ES-I3 (cell line): ENCODE results near the gene BANF1.

Experiments used
- H3K36me3 ChIP-seq: 2 replicates; pipeline ENCODE4 v1.6.1; 2013; ENCODE audit warnings: mild to moderate bottlenecking, low read length, control low read depth, moderate library complexity; ENCODE audit not compliant: insufficient read depth
- H3K4me1 ChIP-seq: 2 replicates; pipeline ENCODE4 v1.6.1; 2013; ENCODE audit warnings: mild to moderate bottlenecking, control low read depth, low read length; ENCODE audit not compliant: insufficient read depth
- H3K9ac ChIP-seq: 2 replicates; pipeline ENCODE4 v1.6.1; 2013; ENCODE audit warnings: low read depth, mild to moderate bottlenecking, low read length, moderate library complexity
- H3K9me3 ChIP-seq: 2 replicates; pipeline ENCODE4 v1.6.1; 2013; ENCODE audit warnings: mild to moderate bottlenecking, low read length, moderate library complexity; ENCODE audit not compliant: control insufficient read depth, insufficient read depth

Gene BANF1

DNA sequence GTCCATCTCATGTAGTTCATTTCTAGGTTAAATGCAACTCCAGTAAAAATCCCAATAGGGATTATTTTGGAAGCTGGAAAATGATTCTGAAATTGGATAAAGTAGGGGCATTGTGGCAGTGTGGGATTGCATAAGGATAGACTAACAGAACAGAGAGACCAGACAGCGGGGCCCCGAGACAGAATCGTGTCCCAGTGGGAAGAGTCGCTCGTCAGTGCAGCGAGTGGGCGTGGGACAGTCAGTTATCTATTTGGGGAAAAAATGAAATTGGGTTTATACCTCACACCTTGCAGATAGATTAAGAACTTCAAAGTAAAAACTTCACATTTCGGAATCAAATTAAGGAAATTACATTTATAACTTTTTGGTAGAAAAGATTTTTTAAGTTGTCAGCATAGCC is 30.2 kb upstream of the BANF1 start:
- H3K9me3 ChIP-seq, result no peaks in the 10 kb centered on the region
- H3K9ac ChIP-seq, result no peak overlapping the region
- H3K36me3 ChIP-seq, result peaks cover 2% of the 10 kb centered on the region; the same call in 1 of the 2 replicates
- no peaks in the 10 kb centered on the region for H3K4me1 ChIP-seq

GRCh38 chr11:65973439-65974110 is 28.7 kb upstream of the BANF1 start:
- no peaks in the 10 kb centered on the region for H3K4me1 ChIP-seq
- H3K9ac ChIP-seq, result no peak overlapping the region
- H3K9me3 ChIP-seq, result no peaks in the 10 kb centered on the region
- peaks cover 7% of the 10 kb centered on the region; the same call in 1 of the 2 replicates for H3K36me3 ChIP-seq

DNA sequence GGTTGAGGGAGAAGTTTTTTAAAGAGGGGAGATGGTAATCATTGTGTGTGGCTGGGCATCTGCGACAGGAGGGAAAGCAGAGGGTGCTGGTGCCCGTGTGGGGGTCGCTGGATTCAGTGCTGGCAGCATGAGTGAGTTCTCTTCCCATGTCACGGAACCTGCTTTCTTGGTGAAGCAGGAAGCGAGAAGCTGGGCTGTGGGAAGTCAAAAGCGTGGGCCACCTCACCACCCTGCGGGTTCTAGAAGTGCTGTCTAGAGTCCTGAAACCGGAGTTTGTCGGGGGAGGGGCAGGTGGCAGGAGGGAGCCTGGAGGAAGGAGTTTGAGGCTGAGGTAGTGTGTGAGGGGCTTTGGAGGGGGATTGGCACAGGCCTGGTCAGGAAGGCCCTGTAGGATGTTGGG is 26.5 kb upstream of the BANF1 start:
- no peaks in the 10 kb centered on the region for H3K9me3 ChIP-seq
- H3K36me3 ChIP-seq, result peaks cover 7% of the 10 kb centered on the region
- no peaks in the 10 kb centered on the region for H3K4me1 ChIP-seq
- no peak overlapping the region for H3K9ac ChIP-seq

DNA sequence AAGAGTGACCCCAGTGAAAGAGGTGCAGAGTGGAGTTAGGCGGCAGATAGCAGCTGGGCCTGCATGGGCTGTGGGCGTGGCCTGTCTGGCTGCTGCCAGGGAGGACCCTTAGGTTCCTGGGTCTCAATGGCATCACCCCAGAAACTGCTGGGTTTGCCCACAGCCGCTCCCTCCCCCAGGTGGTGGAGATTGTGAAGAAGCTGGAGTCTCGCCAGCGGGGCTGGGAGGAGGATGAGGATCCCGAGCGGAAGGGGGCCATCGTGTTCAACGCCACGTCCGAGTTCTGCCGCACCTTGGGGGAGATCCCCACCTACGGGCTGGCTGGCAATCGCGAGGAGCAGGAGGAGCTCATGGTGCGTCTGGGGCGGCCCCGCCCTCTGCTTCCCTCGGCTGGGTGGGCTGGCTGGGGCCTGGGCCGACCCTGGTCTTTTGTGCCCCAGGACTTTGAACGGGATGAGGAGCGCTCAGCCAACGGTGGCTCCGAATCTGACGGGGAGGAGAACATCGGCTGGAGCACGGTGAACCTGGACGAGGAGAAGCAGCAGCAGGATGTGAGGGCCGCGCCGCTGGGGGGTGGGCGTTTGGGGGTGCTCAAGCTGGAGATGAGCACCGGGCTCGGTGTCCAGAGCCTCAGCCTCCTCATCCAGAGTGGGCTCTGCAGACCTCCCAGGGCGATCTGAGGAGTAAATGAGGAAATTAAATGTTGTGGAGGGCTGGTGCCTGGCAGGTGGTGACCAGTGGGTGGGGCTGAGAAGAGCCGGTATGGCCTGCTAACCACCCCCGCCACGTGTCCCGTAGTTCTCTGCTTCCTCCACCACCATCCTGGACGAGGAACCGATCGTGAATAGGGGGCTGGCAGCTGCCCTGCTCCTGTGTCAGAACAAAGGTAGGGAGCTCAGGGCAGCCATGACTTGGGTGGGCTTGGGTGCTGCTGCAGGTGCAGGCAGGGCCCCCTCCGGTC is 25.8 kb upstream of the BANF1 start:
- H3K9me3 ChIP-seq, result no peaks in the 10 kb centered on the region

GRCh38 chr11:65977621-65978390 is 24.5 kb upstream of the BANF1 start:
- Histone ChIP-seq H3K36me3 (peaks cover 7% of the 10 kb centered on the region), H3K9ac (no peak overlapping the region), H3K4me1 (no peaks in the 10 kb centered on the region), H3K9me3 (no peaks in the 10 kb centered on the region)

More for the DNA sequence above, 25.8 kb upstream of the BANF1 start:
- Histone ChIP-seq H3K36me3 (peaks cover 7% of the 10 kb centered on the region), H3K9ac (no peak overlapping the region), H3K4me1 (no peaks in the 10 kb centered on the region)

DNA sequence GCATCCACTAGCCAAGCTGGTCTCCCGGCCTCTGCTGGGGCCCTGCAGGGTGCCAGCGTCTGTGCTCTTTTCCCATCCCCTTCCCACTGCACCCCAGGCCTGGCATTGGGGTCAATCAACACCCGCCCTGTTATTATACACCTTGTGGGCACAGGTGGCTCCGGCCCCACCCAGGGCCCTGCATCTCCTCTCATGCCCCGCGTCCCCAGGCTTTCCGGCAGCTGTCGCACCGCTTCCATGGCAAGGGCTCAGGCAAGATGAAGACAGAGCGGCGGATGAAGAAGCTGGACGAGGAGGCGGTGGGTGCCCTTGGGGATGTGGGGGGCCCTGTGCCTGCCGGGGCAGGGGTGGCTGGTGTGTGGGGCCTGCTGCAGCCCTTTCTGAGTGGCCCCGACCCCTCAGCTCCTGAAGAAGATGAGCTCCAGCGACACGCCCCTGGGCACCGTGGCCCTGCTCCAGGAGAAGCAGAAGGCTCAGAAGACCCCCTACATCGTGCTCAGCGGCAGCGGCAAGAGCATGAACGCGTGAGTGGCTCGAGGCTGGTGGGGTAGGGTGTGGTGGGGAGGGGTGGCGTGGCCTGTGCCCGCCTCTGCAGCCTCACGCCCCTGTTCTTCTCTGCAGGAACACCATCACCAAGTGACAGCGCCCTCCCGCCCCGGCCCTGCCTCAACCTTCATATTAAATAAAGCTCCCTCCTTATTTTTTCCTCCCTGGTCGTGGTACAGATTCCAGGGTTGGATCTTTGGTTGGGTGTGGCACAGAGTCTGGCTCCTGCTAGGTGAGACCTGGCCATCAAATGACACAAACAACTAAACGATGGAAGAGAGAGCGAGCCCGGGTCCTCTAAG is 23.7 kb upstream of the BANF1 start:
- Histone ChIP-seq H3K4me1 (no peaks in the 10 kb centered on the region), H3K9ac (no peak overlapping the region), H3K9me3 (no peaks in the 10 kb centered on the region), H3K36me3 (peaks cover 7% of the 10 kb centered on the region)

DNA sequence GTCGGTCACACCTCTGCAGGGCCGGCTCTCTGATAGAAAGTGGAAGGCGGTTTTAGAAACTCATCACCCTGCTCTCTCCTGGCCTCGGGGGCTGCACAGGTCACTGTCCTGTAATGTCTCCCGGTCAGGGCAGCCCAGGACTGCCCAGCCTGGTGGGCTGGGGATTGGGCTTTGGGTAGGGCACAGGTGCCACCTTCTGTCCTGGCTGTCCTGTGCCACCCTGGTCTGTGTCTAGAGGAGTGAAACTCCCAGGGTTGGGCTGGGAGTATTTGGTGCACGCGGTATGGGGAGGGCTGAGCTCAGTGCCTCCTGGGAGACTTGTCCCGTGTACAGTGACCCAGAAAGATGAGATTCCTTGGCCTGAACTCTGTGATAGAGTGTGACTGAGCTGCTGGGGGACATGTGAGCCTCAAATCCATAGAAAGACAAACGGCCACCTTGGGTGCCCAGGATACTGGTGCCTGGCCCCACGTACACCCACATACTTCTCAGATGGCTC is 23.0 kb upstream of the BANF1 start:
- no peaks in the 10 kb centered on the region for H3K4me1 ChIP-seq
- H3K9me3 ChIP-seq, result no peaks in the 10 kb centered on the region
- peaks cover 7% of the 10 kb centered on the region for H3K36me3 ChIP-seq
- no peak overlapping the region for H3K9ac ChIP-seq

DNA sequence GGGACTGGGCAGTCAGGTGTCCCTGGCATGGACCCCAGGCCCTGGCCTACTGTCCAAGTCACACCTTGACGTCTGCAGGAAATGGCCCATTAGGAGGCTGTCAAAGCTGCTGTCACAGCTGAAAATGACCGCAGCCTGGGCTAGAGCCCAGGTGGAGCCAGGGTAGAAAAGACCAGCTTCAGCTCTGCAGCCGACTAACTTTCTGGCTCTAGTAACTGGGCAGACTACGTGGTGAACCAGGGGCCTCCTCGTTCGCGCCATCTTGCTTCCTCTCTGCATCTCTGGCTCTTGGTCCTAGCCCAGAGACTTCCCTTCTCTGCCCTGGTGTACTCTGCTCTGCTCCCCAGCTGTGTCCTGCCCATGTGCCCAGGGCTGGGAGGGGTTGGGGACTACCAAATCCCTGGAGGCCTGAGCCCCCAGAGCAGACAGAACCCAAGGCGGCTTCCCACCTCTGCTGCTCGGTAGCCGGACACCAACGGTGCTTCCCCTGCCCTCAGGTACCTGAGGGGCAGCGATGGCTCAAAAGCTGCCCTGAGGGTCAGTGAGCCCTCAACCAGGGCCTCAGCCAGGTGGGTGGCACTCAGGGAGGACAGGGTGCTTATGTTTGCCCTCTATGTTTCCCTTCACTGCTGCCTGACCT is 21.1 kb upstream of the BANF1 start:
- H3K9ac ChIP-seq, result no peak overlapping the region
- H3K36me3 ChIP-seq, result peaks cover 7% of the 10 kb centered on the region

GRCh38 chr11:65981972-65982823 is 20.1 kb upstream of the BANF1 start:
- no peaks in the 10 kb centered on the region for H3K4me1 ChIP-seq
- no peaks in the 10 kb centered on the region for H3K9me3 ChIP-seq
- H3K36me3 ChIP-seq, result peaks cover 5% of the 10 kb centered on the region
- H3K9ac ChIP-seq, result no peak overlapping the region

More for the DNA sequence above, 21.1 kb upstream of the BANF1 start:
- Histone ChIP-seq H3K9me3 (no peaks in the 10 kb centered on the region), H3K4me1 (no peaks in the 10 kb centered on the region)

DNA sequence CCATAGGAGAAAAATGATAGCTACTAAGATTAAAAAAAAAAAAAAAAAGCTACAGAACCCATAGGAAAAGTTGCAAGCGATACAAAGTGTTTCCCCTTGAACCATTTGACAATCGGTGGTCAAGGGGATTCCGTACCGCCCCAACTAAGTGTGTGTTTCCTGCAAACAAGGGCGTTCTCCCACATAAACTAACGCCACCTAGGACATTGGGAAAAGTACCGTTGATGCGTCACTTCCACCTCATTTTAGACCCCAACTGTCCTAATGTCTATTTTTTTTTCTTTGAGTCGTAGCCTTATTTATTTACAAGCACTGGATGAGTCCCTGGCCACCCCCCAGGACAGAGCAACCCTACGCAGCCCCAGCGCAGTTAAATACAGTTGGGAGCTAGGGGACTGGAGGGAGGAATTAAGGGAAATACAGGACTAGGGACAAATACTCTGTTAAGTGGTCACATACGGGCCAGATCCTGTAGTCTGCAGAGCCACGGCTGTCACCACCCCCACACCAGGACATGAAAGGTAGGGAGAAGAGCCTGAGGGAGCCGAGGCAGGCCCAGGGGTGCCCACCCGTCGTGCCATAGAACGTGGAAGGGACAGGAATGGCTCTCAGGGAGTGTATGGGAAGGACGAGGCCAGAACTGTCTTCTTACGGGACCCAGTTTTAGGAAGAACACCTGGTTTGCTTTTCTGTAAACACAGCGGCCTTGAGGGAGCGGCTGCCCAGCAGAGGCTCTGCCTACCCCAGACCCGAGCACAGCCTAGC is 19.3 kb upstream of the BANF1 start:
- Histone ChIP-seq H3K4me1 (no peaks in the 10 kb centered on the region), H3K9ac (no peak overlapping the region), H3K9me3 (no peaks in the 10 kb centered on the region), H3K36me3 (no peaks in the 10 kb centered on the region; the same call in 1 of the 2 replicates)

DNA sequence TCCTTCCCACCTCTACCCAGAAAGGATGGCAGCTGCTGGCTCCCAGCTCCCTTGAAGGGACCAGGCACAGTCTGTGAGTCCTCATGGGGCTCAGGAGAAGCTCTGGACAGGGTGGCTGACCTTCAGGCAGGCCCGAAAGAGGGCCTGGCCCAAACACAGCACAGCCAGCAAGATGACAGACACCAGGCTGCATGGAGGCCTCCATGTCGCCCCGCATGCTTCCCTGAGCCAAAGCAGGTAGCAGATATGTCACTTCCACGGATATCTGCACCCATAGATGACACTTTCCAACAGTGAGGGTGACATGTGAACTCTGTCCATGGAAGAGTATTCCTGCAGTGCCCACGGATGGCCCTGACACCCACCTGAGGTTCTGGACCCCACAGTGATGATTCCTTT is 18.7 kb upstream of the BANF1 start:
- Histone ChIP-seq H3K9me3 (no peaks in the 10 kb centered on the region), H3K4me1 (no peaks in the 10 kb centered on the region), H3K9ac (no peak overlapping the region), H3K36me3 (no peaks in the 10 kb centered on the region; the same call in 1 of the 2 replicates)

DNA sequence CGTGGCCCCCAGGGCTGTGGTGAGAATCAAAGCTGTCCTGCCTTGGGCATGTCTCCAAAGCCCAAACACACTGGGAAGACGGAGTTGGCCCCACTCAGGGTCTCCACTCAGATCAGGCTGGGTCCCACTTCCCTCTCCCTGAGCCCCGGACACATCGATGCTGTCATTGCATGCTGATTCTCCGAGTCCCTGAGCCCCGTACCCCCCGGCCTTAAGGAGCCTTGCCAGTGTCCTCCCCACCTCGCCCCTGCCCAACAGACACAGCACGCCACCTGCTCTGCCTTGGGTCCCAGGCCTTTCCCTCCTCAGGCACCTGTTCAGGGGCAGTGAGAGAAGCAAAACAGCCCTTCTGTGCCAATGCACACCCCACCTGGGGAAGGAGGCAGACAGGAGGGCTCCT is 15.0 kb upstream of the BANF1 start:
- H3K9me3 ChIP-seq, result no peaks in the 10 kb centered on the region
- no peak overlapping the region for H3K9ac ChIP-seq
- no peaks in the 10 kb centered on the region for H3K36me3 ChIP-seq
- no peaks in the 10 kb centered on the region for H3K4me1 ChIP-seq
